NCI-H345 treated with DMSO at 0.1 percent for 48 hours (cell line): ENCODE data around the gene NDUFV2.
"Not testable (repeated sequence)": the region's sequence is repeated elsewhere in the genome, so short reads cannot be mapped to it uniquely, and the experiment has no call there.

Source experiments
- DNase-seq: peaks from one replicate; lab custom pipeline; 2025; ENCODE audit not compliant: unreplicated experiment; lab: John Stamatoyannopoulos, UW

The NDUFV2 gene

DNA sequence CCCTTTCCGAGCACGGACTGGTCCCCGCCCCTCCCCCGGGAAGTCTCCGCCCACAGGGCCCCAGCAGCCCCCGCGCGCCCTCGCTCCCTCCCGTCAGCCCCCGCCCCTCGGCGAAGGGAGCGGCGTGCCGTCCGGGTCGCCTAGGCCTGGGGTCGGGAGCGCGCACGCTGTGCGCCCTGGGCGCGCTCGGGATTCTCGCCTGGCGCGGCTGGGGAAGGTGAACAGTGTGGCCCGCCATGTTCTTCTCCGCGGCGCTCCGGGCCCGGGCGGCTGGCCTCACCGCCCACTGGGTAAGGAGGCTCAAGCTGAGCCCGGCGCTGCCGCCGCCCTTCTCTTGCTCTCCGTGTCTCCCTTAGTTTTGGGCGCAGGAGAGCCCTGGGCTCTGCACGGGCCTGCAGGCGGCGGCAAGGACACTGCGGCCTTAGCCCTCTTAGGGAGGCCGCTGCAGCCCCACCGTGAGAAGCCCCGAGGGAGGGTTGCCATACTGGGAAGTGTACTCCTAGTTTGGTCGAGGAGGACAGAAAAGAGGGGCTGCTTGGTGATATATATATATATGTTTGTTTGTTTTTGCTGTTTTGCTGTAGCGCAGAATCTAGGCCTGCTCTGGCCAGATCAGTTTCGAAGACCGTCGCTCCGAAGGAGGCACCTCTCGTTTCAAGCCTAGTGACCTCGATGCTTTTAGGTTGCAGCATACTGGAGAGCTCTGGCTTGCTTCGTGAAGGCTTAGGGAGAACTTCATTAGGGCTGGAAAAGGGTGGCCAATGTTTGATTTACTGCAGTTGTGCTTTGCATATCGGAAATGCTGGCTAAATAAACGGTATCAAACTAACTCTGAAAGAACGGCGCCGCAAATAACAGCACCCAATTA lies at the start of gene NDUFV2:
Gene NDUFV2, plus strand, starts transcription at position 192 of the 868 bp plus-strand sequence. Its CDS starts 45 bp downstream, at position 237.
- DNase-seq: peak; percentile 85

DNA sequence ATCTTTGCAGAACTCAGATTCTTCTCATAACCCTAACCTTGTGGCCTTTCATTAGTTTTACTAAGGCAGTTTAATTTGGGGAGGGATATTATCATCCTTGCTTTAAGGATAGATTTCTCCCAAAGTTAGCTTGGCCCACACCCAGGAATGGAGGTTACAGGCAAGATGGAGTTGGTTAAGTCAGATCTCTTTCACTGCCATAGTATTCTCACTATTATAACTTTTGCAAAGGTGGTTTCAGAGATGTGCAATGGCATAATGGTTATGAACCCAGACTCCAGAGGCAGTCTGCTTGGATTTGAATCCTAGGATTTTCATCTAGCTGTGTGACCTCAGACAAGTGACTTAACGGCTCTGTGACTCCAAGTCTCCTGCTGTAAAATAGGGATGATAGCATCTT lies 48.7 kb upstream of the NDUFV2 start:
- no peak for DNase-seq

DNA sequence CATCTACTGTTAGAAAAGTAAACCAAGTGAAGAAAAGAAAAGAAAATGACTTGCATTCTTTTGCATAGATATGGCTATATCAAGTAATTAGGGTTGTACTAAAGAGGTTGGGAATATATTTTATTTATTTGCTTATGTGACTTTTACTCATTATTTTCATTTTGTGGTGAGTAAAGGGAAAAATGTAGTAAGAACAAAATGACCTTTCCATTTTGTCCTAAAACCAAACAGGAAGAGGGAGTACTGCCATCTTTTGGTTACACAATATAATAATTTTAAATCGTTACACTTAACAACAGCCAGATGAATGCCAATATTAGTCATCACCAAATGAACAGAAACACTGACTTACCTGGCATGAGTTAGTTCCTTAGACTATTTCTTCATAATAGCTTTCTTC lies 47.3 kb upstream of the NDUFV2 start:
- DNase-seq: no peak

DNA sequence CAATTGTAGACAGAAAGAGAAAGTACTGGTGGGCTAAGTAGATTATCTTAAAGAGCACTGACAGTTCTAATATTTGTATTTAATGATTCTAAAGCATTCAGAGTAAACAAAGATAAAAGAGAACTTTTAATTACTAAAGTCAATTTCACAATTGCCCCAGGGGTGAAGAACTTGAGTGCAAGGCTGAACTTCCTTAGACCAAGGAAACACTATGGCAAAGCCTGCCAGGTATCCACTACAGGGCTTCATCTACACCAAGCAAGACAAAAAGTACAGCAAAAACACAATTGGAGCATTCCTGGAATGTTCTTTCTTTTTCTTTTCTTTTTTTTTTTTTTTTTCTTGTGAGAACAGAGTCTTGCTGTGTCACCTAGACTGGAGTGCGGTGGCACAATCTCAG lies 46.9 kb upstream of the NDUFV2 start:
- DNase-seq: no peak

DNA sequence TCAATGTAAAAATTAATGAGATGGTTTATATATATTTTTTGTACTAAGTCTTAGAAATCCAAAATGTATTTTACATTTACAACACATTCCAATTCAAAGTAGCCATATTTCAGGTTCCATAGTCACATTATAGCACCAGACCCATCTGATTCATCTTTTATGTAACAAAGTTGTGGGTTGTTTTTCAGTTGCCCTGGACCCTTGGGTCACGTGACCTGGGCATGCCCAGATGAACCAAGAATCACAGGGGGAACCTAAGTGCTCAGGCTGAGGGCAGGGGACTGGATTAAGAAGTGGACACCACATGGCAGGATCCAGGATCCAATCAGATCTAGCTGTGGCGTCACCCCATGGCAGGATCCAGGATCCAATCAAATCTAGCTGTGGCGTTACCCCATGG lies 44.9 kb upstream of the NDUFV2 start:
- DNase-seq: no peak

DNA sequence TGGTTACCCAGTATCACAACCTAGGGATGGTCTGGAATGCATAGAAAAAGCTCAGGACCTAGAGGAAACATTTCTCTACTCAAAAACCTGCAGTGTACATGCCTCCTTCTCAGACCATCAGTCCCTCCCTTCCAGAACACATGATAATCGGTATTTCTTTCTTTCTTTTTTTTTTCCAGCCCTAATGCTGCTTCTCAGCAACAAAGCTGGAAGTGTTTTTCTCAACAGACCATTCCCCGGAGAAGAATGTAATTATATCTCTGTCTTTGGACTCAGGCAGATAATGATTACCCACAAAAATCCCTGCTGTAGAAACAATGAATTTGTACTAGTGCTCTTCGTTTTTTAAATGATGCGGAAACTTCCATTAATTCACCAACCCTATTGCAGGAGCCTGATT lies 44.1 kb upstream of the NDUFV2 start:
- no peak for DNase-seq

DNA sequence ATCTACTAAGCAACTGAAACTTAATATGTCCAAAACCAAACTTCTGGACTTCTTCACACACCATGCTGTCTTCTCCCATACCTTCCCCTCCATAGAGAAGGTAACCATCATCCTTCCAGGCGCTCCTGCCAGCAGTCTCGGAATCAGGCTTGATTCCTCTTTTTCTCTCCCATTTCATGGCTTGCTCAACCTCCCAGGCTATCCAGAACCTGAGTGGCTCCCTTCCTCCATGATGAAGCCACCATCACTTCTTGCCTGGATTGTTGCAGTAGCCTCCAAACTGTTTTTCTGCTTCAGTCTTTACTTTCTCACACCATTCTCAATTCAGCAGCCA lies 40.1 kb upstream of the NDUFV2 start:
- no peak for DNase-seq

DNA sequence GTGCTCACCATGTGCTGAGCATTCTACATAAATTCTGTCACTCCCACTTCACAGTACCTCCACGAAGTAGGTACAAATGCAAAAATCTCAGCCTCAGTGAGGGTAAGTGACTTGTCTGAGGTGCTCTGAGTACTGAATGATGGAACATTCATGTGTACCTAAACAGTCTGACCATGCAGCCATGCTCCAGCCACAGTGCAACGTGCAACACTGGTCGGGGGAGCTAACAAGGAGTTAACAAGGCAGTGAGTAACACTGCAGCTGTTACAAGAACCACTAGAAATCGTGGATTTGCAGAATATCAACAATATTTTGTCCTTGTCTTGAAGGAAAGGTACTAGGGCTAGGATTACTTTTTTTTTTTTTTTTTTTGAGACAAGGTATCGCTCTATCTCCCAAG lies 36.6 kb upstream of the NDUFV2 start:
- no peak for DNase-seq

DNA sequence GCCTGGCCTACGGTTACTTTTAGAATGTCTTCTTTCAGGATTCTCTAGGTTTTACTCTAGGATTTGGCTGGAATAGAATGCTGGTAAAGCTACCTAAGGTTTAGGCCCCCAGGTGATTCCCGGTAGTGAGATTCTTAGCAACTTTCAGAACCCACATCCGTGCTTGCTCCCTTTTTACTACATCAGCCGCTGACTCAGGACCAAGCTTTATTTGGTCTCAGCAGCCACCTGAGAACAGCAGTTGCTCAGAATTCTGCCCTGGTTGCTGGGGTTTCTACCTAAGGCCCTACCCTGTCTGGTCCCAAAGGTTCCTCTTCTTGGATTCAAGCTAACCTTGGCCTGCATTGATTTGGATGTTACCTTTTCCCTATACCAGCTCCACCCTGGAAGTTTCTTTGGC lies 36.1 kb upstream of the NDUFV2 start:
- no peak for DNase-seq

DNA sequence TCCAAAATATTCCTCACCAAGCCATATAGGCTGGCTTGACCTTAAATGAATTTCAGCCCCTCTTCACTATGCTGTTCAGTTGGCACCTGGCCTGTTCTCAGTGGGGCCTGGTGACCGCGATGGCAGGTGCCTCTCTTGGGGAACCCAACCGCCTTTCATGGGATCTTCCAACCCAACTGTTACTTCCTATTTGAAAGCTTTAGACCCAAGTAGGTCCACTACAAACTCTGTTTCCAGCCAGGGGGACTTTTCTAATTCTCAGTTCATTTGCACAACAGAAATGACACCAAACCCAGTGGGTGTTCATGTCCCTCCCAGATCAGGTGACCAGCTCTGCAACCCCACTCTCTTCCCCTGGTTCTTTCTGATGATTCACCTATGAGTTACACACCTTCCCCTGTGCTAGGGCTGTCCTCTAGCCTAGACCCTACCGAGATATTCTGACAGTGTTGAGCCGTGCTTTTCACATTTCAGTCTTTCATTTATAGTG lies 35.6 kb upstream of the NDUFV2 start:
- DNase-seq: no peak

DNA sequence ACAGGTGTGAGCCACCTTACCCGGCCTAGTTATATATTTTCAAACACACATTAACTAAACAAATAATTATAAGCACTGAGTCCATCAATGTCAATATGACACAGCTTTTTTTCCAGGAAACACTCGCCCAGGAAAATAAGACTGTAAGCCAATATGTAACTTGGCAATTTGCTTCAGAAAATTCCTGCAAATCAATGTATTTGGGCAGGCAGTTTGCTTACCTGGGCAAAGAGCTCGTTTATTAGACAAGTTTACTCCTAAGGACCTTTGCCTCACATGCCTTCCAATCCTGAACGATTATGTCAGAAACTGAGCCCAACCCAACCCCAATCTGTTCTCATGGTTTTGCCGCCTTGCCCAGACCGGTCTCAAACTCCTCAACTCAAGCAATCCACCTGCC lies 34.7 kb upstream of the NDUFV2 start:
- DNase-seq: no peak

DNA sequence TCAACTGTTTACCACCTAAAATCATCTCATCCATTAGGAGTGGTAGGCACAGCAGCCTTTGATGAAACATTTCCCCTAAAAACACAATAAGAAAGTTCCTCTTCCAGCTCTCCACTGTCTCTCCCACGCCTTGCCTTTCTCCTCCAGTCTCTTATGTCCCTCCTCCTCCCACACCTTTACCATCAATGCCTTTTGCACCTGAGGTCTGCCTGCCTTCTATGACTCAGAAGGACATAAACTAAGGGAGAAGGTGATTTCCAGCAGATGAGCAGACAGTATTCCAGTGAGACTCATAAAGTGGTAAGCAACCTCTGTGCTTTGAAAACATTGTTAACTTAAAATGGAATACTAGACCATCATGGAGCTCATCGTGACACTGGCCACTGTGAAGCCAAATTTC lies 34.2 kb upstream of the NDUFV2 start:
- no peak for DNase-seq

DNA sequence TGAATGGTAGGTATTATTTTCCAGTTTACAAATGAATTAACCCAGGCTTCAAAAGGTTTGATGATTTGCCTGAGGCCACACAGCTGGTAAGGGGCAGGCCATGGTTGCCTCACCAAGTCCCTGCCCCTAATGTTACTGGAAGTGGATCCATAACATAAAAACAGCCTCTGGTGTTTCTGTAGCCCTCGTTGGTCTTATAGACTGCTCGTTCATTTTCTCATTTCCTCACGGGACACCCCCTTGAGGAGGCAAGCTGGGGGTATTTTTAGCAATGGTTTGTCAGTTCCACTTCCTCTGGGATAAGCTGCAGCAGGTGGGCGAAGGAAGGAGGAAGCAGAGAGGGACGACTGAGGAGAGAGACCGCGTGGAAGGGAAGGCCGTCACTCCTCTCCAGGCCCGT lies 32.9 kb upstream of the NDUFV2 start:
- DNase-seq: no peak

DNA sequence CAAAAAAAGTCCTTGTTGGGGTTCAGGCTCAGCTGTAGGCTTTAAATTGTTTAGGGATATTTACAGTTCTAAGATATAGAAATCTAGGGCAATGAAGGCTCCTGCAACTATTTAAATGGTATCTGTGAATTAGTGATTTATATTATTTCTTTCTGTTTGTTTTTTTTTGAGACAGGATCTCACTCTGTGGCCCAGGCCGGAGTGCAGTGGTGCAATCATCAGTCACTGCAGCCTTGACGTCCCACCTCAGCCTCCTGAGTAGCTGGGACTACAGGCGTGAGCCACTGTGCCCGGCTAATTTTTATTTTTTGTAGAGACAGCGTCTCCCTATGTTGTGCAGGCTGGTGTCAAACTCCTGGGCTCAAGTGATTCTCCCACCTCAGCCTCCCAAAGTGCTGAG lies 32.3 kb upstream of the NDUFV2 start:
- no peak for DNase-seq

DNA sequence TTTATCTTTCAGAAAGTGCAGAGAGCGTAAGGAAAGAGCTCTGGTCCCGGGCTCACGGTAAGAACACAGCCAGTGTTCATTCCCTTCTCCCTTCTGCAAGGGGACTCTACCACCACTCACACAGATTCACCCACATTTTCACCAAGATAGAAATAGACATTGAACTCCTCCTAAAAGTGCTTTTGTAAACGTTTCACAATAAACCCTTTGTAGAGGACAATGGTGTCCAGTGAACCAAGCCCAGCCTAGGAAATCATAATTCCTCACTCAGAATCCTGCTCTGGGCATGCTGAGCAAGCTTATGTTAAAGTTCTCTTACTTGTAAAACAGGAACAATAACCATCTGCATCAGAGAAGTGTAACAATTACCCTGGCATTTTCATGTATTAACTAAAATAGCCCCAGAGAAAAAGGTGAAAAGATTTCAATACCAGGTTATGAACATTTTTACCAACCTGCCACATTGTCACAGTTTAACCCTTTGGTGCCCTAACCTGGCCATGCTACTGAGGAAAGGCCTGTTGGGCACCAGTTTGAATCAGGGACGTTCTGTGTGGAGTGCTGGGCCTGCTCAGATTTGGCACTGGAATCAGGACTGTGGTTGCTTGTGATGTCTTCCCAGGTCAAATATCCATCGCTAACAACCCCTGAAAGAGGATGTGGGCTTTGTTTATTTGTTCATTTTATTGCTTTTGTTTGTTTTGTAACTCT lies 22.5 kb upstream of the NDUFV2 start:
- no peak for DNase-seq

DNA sequence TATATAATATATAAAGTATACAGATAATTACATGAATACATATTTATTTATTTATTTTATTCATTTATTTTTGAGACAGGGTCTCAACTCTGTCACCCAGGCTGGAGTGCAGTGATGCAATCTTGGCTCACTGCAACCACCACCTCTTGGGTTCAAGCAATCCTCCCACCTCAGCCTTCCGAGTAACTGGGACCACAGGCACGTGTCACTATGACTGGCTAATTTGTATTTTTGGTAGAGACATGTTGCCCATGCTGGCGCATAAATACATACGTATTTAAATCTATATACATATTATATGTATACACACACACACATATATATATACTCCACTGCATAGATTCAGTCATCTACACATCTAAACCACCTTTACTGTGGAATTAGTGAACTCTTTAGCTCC lies 20.6 kb upstream of the NDUFV2 start:
- no peak for DNase-seq

DNA sequence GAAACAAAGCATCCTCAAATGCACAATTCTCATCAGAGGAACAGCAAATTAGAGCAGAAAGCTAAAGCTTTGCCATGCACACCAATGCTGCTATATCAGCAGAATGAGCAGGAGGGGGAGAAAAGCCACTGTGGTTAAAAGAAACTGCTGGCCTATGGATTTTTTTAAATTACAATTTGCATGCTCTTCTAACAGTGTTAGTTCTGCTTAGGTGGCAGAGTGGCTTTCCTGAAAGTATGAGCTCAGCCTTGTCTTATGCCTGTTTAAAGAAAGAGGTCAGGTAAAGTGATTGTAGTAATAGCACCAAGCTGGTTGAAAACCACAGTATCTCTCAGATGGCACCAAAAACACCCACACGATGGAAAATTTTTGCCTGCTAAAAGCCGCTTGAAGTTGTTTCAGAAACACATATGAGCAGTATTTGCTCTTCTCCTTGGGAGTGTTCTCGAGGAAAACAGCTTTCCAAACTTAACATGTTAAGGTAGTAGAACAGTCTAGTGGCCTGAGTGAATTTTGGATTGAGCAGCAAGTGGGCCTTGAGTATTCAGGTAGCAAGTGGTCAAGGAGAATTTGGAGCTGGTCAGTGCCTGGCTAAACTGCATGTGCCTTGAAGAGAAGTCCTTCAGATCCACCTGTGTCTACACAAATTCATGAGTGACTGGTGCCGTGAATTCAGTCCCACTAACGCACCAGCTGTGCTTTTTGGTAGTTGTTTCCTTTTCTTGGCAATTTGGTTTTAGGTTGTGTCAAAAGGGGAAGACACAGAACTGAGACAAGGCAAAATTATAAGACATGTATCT lies 19.6 kb upstream of the NDUFV2 start:
- DNase-seq: no peak

DNA sequence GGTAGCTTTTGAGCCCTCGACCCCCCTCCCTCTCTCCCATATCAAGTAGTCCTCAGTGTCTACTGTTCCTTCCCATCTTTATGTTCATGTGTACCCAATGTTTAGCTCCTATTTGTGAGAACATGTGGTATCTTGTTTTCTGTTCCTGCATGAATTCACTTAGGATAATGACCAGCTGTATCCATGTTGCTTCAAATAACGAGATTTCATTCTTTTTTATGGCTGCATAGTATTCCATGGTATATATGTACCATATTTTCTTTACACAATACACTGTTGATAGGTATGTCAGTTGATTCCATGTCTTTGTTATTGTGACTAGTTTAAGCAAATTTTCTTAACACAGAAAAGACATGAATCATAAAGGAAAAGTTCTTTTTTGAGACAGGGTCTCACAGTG lies 16.5 kb upstream of the NDUFV2 start:
- DNase-seq: no peak

DNA sequence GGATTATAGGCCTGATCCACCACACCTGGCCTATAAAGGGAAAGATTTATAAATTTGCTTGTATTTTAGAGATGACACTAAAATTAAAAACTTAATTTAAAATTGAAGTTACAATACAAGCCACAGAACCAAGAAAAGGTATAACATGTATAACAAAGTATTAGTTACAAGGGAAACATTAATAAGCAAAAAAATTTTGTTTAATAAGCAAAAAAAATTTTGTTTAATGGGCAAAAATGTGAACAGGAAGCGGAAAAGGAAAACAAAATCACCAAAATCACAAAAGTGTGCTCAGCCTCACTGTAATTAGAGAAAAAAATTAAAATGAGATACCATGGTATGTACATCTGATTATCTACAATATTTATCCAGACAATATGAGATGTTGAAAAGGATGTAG lies 15.9 kb upstream of the NDUFV2 start:
- no peak for DNase-seq

DNA sequence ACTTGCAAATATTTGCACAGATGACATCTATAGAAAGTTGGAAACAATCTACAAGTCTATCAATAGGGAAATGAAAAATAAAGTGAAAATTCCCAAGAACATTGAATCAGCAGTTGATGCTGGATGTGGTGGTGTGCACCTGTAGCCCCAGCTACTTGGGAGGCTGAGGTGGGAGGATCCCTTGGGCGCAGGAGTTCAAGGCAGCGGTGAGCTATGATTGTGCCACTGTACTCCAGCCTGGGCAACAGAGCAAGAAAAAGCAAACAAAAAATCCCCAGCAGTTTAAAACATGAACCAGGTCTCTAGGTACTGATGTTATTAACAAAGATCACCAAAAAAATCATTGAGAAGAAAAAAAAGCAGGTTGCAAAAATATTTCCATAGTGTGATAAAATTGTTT lies 15.4 kb upstream of the NDUFV2 start:
- DNase-seq: no peak

DNA sequence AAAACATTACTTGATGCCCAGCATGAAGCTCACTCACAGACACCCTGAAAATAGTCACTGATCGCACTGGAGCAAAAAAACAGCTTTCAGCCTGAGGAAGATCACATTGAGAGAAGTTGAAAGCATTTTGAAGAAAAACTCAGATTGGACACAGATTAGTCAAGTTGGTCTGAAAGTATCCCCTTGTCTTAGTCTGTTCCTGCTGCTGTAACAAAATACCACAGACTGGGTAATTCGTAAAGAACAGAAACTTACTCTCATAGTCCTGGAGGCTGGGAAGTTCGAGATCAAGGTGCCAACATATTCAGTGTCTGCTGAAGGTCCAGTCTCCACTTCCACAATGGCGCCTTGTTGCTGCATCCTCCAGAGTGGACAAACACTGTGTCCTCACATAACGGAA lies 14.2 kb upstream of the NDUFV2 start:
- DNase-seq: no peak

DNA sequence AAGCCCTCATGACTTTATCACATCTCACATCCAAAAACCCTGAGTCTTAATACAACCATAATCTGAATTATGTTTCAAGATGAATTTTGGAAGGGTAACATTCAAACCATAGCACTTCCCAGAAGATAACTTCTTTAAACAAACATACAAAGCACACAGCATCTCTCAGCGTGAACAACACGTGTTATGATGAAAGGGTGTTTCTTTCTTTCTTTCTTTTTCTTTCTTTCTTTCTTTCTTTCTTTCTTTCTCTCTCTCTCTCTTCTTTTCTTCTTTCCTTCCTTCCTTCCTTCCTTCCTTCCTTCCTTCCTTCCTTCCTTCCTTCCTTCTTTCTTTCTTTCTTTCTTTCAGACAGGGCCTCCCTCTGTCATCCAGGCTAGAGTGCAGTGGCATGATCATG lies 13.8 kb upstream of the NDUFV2 start:
- not testable (repeated sequence) for DNase-seq
